ENCODE measurements around the gene C21orf91. TPM values are rescaled to one million over a fixed set of nuclear protein-coding genes. Genes with fewer than 3 reads are reported as not detected.

The C21orf91 gene
- total RNA-seq, 1 donor from 2014 or later: 8.9 TPM

Other genes with a start within 250 kb of the C21orf91 start
- gene BTG3, start 206.5 kb downstream of the C21orf91 start, total RNA-seq: 8.3 and 10.9 TPM in 2 replicates

Data from lung microvascular endothelial cell (primary cell).